ENCODE results near the gene ARMC2.
A peak's percentile ranks its signal among the peaks of the same experiment; 100 is the strongest.
"Not testable (repeated sequence)": the region's sequence is repeated elsewhere in the genome, so short reads cannot be mapped to it uniquely, and the experiment has no call there.

Gene ARMC2

GRCh38 chr6:108848116-108848868, at the start of gene ARMC2:
TSS of gene ARMC2 (plus strand) at chr6:108848422. CDS start at chr6:108854268, 5,846 bp downstream.
- peak; percentile 96 for DNase-seq

DNA sequence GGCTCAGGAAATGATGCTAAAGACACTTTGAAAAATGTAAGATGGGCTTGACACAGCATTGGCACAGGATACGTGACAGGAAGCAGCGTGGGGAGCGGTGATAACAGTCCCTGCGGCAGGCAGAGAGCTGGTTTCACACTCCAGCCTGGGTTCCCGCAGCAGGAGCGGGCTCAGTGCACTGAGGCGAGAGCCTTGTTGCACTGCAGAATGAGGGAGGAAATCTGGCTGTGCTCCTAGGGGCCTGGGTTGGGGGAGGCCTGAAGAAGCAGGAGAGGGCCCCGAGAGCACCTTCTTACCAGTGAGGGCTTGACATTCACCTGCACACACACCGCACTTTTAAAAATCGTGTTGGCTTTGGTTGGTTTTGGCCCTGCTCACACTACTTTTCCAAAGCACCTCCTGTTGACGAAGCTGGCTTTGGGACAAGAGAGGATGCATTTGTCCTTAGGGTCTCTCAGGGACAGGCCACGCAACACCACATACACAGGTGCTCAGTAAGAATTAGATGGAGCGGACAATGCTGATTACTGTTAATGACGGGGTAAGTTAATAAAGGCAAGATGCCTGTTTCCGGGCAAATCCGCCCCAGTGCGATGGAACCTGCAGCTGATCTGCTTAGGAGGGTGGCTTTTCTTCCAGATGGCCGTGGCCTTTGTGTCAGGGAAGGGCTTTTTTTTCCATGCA, 49.4 kb upstream of the ARMC2 start:
- no peak for DNase-seq

DNA sequence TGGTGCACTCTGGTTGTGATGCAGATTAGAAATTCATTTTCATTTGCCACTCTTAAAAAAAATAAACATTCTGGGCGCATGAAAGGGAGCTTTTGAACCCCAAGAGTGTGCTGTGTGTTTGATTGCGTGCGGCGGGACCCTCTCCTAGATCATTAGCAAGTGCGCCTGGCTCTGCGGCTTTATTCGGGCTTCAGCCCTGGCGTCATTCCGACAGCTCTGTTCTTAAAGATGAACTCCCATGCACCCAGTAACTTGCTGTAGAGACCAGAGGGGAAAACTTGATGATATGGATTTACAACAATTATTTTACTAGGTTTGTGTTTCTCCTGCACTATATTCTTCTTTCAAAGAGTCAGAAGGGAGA, 48.9 kb upstream of the ARMC2 start:
- DNase-seq: no peak

DNA sequence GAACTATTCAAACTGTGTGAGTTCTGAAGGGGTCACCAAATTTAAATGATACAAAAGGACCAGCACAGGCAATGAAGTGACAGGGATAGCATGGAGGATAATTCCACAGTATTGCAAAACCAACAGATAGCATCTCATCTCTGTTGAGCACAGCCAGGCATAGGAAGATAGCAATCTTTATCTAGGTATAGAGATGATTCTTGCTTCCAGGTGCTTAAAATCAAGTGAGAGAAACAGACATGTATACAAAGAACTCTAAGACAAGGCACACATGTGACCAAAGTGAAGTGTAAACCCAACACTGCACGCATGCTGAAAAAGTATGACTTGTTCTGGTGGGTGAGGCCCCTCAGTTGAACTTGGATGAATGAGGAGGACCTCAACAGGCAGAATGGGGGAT, 48.4 kb upstream of the ARMC2 start:
- no peak for DNase-seq

- no peak for DNase-seq
Measured at GRCh38 chr6:108800427-108800864, 47.8 kb upstream of the ARMC2 start.

- DNase-seq: no peak
Measured at GRCh38 chr6:108801366-108801765, 46.9 kb upstream of the ARMC2 start.

- no peak for DNase-seq
Measured at GRCh38 chr6:108803982-108804490, 44.2 kb upstream of the ARMC2 start.

- DNase-seq: no peak
Measured at GRCh38 chr6:108804956-108805355, 43.3 kb upstream of the ARMC2 start.

GRCh38 chr6:108805611-108806167, 42.5 kb upstream of the ARMC2 start:
- no peak for DNase-seq

DNA sequence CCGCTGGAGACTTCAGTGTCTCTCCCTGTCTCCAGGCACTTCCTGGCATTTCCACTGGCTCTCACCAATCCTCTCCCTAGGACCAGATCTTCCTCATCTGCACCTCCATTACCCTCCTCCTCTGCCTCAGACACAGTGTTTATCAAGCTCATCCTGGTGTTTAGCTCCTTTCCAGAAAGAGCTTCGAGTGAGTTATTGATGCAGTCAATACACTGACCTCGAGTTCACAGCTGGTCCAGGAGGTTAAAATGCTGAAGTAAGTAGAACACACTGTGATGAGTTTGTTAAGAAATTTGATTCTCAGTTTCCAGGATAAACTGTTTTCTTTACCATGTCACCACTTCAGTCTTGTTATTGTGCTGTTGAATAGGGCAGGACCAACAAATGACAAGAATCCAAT, 42.1 kb upstream of the ARMC2 start:
- no peak for DNase-seq

DNA sequence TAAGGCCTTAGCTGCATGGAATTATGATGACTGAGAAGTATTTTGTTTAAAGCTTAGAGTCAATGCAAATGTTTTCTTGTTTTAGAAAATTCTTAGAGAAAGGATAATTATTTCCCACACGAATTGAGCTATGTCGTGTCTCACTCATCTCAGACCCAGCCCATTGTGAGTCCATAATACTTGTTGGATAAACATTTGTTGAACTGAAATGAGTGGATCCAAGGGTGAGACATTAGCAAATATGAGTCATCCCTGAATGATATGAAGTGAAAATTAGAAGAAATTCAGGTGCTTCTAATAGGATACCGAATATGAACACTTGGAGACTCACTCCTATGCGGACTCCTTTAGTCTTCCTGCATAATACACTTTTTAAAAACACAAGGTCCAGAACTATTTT, 41.6 kb upstream of the ARMC2 start:
- no peak for DNase-seq

DNA sequence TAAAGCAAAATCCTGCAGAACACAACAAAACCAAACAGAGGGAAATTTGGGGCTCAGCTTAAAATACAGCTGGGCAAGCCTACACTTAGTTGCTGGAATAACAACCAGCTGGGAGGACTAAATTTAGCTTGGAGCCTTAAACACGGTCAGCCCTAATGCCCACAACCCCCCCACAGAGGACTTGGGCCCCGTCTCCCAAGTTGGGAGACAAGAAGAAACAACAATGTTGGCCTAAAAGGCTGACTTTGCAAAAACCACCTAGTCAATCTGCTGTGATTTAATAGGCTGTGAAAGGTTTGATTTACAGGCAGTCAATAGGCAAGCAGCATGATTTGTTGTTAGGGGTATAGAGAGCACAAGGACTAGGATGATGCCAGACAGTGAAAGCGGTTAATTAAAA, 40.3 kb upstream of the ARMC2 start:
- DNase-seq: no peak

DNA sequence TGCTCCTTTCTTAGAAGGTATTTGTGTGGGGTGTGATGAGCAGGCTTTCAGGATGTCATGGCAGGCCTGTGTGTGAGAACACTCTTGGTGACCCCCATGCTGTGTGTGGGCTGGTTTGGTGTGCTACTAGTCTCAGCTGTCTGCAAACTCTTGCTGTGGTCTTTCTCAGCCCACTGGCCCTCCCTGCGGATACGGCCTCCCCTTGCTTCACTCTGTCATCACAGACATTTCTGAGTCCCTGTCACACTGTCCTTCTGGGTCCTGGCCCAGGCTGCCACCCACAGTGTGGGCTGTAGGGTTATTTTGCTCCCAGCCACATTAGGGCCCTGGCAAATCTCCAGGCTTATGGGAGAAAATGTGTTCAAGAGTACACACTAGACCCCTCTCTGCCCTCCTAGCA, 39.0 kb upstream of the ARMC2 start:
- no peak for DNase-seq

DNA sequence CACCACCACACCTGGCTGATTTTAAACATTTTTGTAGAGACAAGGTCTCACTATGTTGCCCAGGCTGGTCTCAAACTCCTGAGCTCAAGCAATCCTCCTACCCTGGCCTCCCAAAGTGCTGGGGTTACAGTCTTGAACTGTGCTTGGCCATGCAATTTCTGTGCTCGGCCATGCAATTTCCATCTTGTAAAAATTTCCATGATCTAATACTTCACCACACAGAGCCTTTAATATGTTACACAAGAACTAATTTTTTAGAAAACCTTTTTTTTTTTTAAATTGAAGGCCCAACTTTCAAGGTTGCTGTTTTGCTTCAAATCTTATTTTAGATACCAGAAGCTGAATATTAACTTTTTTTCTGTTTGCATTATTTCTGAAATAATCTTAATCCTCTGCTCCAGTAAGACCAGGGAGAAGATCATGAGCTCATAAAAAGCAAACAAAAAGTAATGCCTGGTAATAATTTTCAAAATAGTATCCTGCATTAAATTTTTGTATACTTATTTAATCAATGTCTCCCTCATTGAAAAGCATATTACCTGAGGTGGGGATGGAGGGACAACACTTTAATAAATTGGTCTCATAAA, 38.1 kb upstream of the ARMC2 start:
- DNase-seq: no peak

DNA sequence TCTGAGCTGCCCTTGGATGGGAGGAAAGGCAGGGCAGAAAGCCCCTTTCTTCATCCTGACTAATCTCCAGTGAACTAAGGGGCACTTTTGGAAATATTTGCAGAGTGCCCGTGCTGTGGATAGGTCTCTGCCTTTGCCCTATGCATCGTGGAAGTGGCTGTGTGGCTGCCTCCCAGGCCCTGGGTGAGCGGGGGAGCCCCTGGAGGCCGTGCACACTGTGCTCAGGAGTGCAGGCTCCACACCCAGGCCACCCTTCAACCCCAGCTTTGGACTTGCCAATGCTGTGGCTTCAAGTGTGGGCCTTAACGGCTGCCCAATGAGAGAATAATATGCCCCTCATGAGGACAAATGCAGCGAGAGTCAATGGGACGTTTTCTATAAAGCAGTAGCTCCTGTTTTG, 36.7 kb upstream of the ARMC2 start:
- DNase-seq: no peak

DNA sequence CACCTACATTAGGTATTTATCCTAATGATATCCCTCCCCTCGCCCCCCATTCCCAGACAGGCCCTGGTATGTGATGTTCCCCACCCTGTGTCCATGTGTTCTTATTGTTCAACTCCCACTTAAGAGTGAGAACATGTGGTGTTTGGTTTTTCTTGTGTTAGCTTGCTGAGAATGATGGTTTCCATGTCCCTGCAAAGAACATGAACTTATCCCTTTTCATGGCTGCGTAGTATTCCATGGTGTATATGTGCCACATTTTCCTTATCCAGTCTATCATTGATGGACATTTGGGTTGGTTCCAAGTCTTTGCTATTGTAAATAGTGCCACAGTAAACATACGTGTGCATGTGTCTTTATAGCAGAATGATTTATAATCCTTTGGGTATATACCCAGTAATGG, 35.0 kb upstream of the ARMC2 start:
- DNase-seq: not testable (repeated sequence)

GRCh38 chr6:108817276-108817675, 30.9 kb upstream of the ARMC2 start:
- DNase-seq: not testable (repeated sequence)

- DNase-seq: no peak
Measured at GRCh38 chr6:108820006-108820405, 28.2 kb upstream of the ARMC2 start.

- DNase-seq: no peak
Measured at GRCh38 chr6:108822401-108822800, 25.8 kb upstream of the ARMC2 start.

GRCh38 chr6:108825326-108825725, 22.9 kb upstream of the ARMC2 start:
- DNase-seq: no peak

GRCh38 chr6:108831104-108831503, 17.1 kb upstream of the ARMC2 start:
- DNase-seq: no peak

GRCh38 chr6:108832738-108833137, 15.5 kb upstream of the ARMC2 start:
- DNase-seq: no peak

DNA sequence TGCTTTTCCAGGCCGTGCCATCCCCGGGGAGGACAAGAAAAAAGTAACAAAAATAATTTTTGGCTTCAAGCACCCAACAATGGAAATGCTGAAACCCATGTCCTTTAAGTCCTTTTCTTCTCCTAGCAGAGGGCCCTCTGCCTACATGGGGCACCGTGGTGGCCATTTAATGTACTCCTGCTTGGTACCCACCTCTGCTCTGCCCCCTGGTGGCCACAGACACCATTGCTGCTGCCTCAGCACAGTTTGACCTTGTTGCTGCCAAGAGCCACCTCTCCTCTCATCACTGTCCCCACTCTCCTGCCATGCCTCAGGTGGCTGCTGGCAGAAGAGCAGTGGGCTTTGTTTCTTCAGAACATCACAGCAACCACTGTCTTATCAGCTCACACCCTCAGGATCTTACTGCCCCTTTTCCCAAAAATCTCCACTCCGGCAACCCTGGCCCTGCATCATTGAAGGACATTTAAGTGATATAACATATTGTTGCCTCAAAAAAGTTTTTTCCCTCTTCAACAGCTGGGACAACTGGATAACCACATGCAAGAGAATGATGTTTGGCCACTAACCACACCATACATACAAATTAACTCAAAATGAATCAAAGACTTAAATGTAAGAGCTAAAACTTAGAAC, 12.9 kb upstream of the ARMC2 start:
- DNase-seq: peak; percentile 83

Measured in right forelimb (tissue), 1 donor.